ENCODE results near the gene NUP107. TPM values are rescaled to one million over a fixed set of nuclear protein-coding genes. Genes with fewer than 3 reads are reported as not detected.

Gene NUP107
- total RNA-seq, 1 experiment from 2014 or later, result 119 TPM

- Histone ChIP-seq H3K36me3 (ENCODE audit: control insufficient read depth, insufficient read depth, low read length) (no peaks in the 10 kb centered on the region), H3K4me3 (ENCODE audit: low read depth, low read length) (no peak overlapping the region), H3K4me1 (peaks cover 29% of the 10 kb centered on the region), H3K27me3 (replicated peaks; ENCODE audit: control insufficient read depth, insufficient read depth, low read length) (no peaks in the 10 kb centered on the region), H3K9me3 (no peaks in the 10 kb centered on the region)
- no peaks in the 10 kb centered on the region for H3K27me3 Mint-ChIP-seq (ENCODE audit: insufficient read depth, unreplicated experiment)
- no peak overlapping the region for H3K27ac Mint-ChIP-seq (ENCODE audit: unreplicated experiment)
- ChIA-PET POLR2A (no interaction called here), CTCF (no interaction called here)
- H3K4me3 Mint-ChIP-seq (ENCODE audit: unreplicated experiment), result no peak overlapping the region
- peaks cover 17% of the 10 kb centered on the region for H3K4me1 Mint-ChIP-seq (ENCODE audit: low read depth, unreplicated experiment)
- DNase-seq, result no peak
- intact Hi-C loops (cut with micrococcal nuclease; ENCODE audit: unreplicated experiment), result no loop called here
- BruUV-seq (replicated peaks), result no TSS peak
- no peak for TF ChIP-seq CTCF (IDR thresholded peaks at IDR 0.05; ENCODE audit: insufficient read depth in 1 of 2, low read depth in 1 of 2, low read length in 1 of 2, severe bottlenecking in 1 of 2, unreplicated experiment in 1 of 2)
- no peaks in the 10 kb centered on the region for H3K36me3 Mint-ChIP-seq (ENCODE audit: insufficient read depth, unreplicated experiment)
- H3K9me3 Mint-ChIP-seq (ENCODE audit: unreplicated experiment), result no peaks in the 10 kb centered on the region
These were observed 105.2 kb downstream of the NUP107 start for GRCh38 chr12:68791897-68792481.

GRCh38 chr12:68792952-68793351 is 106.2 kb downstream of the NUP107 start:
- H3K27me3 ChIP-seq (replicated peaks; ENCODE audit: control insufficient read depth, insufficient read depth, low read length), result no peaks in the 10 kb centered on the region
- peaks cover 22% of the 10 kb centered on the region for H3K4me1 ChIP-seq
- Mint-ChIP-seq H3K27me3 (ENCODE audit: insufficient read depth, unreplicated experiment) (no peaks in the 10 kb centered on the region), H3K27ac (ENCODE audit: unreplicated experiment) (no peak overlapping the region), H3K9me3 (ENCODE audit: unreplicated experiment) (no peaks in the 10 kb centered on the region), H3K4me3 (ENCODE audit: unreplicated experiment) (no peak overlapping the region), H3K36me3 (ENCODE audit: insufficient read depth, unreplicated experiment) (no peaks in the 10 kb centered on the region), H3K4me1 (ENCODE audit: low read depth, unreplicated experiment) (peaks cover 8% of the 10 kb centered on the region)
- no peak for TF ChIP-seq CTCF (IDR thresholded peaks at IDR 0.05; ENCODE audit: insufficient read depth in 1 of 2, low read depth in 1 of 2, low read length in 1 of 2, severe bottlenecking in 1 of 2, unreplicated experiment in 1 of 2)
- intact Hi-C loops (cut with micrococcal nuclease; ENCODE audit: unreplicated experiment), result no loop called here
- no peak overlapping the region for H3K4me3 ChIP-seq (ENCODE audit: low read depth, low read length)
- BruUV-seq (replicated peaks), result no TSS peak
- ChIA-PET POLR2A (interaction anchor here (0.7 kb wide), 1 partner anchor 15 kb away, joined by 6 read pairs; the partner anchor contains the start of gene MDM2), CTCF (no interaction called here)
- DNase-seq, result peak; percentile 50 to 54
- H3K36me3 ChIP-seq (ENCODE audit: control insufficient read depth, insufficient read depth, low read length), result no peaks in the 10 kb centered on the region
- no peaks in the 10 kb centered on the region for H3K9me3 ChIP-seq

GRCh38 chr12:68793436-68793835 is 106.7 kb downstream of the NUP107 start:
- intact Hi-C loops (cut with micrococcal nuclease; ENCODE audit: unreplicated experiment), result no loop called here
- no peaks in the 10 kb centered on the region for H3K27me3 Mint-ChIP-seq (ENCODE audit: insufficient read depth, unreplicated experiment)
- Histone ChIP-seq H3K4me3 (ENCODE audit: low read depth, low read length) (no peak overlapping the region), H3K9me3 (no peaks in the 10 kb centered on the region), H3K36me3 (ENCODE audit: control insufficient read depth, insufficient read depth, low read length) (no peaks in the 10 kb centered on the region), H3K4me1 (peaks cover 17% of the 10 kb centered on the region), H3K27me3 (replicated peaks; ENCODE audit: control insufficient read depth, insufficient read depth, low read length) (no peaks in the 10 kb centered on the region)
- no peak overlapping the region for H3K27ac Mint-ChIP-seq (ENCODE audit: unreplicated experiment)
- H3K9me3 Mint-ChIP-seq (ENCODE audit: unreplicated experiment), result no peaks in the 10 kb centered on the region
- H3K36me3 Mint-ChIP-seq (ENCODE audit: insufficient read depth, unreplicated experiment), result no peaks in the 10 kb centered on the region
- no peak for TF ChIP-seq CTCF (IDR thresholded peaks at IDR 0.05; ENCODE audit: insufficient read depth in 1 of 2, low read depth in 1 of 2, low read length in 1 of 2, severe bottlenecking in 1 of 2, unreplicated experiment in 1 of 2)
- ChIA-PET POLR2A (interaction anchor here (0.7 kb wide), 1 partner anchor 15 kb away, joined by 6 read pairs; the partner anchor contains the start of gene MDM2), CTCF (no interaction called here)
- H3K4me1 Mint-ChIP-seq (ENCODE audit: low read depth, unreplicated experiment), result peaks cover 6% of the 10 kb centered on the region
- H3K4me3 Mint-ChIP-seq (ENCODE audit: unreplicated experiment), result no peak overlapping the region
- BruUV-seq (replicated peaks), result no TSS peak
- no peak for DNase-seq
